Neural cell (in vitro differentiated cells): ENCODE data around the gene EDIL3. TPM values are rescaled to one million over a fixed set of nuclear protein-coding genes. Genes with fewer than 3 reads are reported as not detected.

Experiments used
- H2AFZ ChIP-seq: fragments of 200-600, 300-800 bp; sonication (generic), shearing (Covaris generic); 2 replicates; pipeline ENCODE4 v1.6.0; 2014; ENCODE audit warnings: low read depth, mild to moderate bottlenecking, antibody characterized with exemption, low read length, moderate library complexity
- H3F3A ChIP-seq: fragments of 200-600 bp; shearing (Covaris generic); 2 replicates; pipeline ENCODE4 v1.6.1; 2016; ENCODE audit warnings: mild to moderate bottlenecking, moderate library complexity, mixed read lengths, antibody characterized with exemption, low read length; ENCODE audit not compliant: insufficient read depth, poor library complexity, severe bottlenecking
- H3K27ac ChIP-seq: fragments of 200-600, 300-800 bp; sonication (generic), shearing (Covaris generic); 2 replicates; pipeline ENCODE4 v1.5.1; 2014; ENCODE audit warnings: mild to moderate bottlenecking, low read length, moderate library complexity
- H3K27me3 ChIP-seq: fragments of 300-800, 200-600 bp; sonication (generic), shearing (Covaris generic); 2 replicates; pipeline ENCODE4 v1.6.0; 2014; ENCODE audit warnings: mild to moderate bottlenecking, low read depth, low read length, moderate library complexity; ENCODE audit not compliant: insufficient read depth
- H3K36me3 ChIP-seq: fragments of 300-800, 200-600 bp; sonication (generic), shearing (Covaris generic); 2 replicates; pipeline ENCODE4 v1.5.1; 2014; ENCODE audit warnings: mild to moderate bottlenecking, antibody characterized with exemption, low read length, moderate library complexity; ENCODE audit not compliant: insufficient read depth
- H3K4me2 ChIP-seq: fragments of 300-800, 200-600 bp; sonication (generic), shearing (Covaris generic); 2 replicates; pipeline ENCODE4 v1.6.0; 2014; ENCODE audit warnings: mild to moderate bottlenecking, low read length
- H3K4me3 ChIP-seq: fragments of 300-800, 200-600 bp; sonication (generic), shearing (Covaris generic); 2 replicates; pipeline ENCODE4 v1.5.1; 2014; ENCODE audit warnings: mild to moderate bottlenecking, low read length, moderate library complexity
- H3K79me2 ChIP-seq: fragments of 200-600 bp; shearing (Covaris generic); replicated peaks from 2 replicates; pipeline ENCODE4 v1.6.0; 2014; ENCODE audit warnings: mild to moderate bottlenecking, low read length, moderate library complexity; ENCODE audit not compliant: insufficient read depth
- H3K9ac ChIP-seq: fragments of 300-800, 200-600 bp; sonication (generic), shearing (Covaris generic); 2 replicates; pipeline ENCODE4 v1.6.1; 2016; ENCODE audit warnings: mild to moderate bottlenecking, low read length, mixed read lengths
- H3K9me2 ChIP-seq: fragments of 200-600 bp; shearing (Covaris generic); 2 replicates; pipeline ENCODE4 v1.6.1; 2016; ENCODE audit warnings: mild to moderate bottlenecking, low read length, mixed read lengths; ENCODE audit not compliant: insufficient read depth
- H3K9me3 ChIP-seq: fragments of 200-600, 300-800 bp; sonication (generic), shearing (Covaris generic); 2 replicates; pipeline ENCODE4 v1.6.1; 2016; ENCODE audit warnings: mild to moderate bottlenecking, mixed run types, low read length, moderate library complexity, mixed read lengths
- H4K20me1 ChIP-seq: fragments of 200-600 bp; shearing (Covaris generic); 2 replicates; pipeline ENCODE4 v1.6.1; 2016; ENCODE audit warnings: mild to moderate bottlenecking, mixed run types; ENCODE audit not compliant: insufficient read depth
- CTCF ChIP-seq: fragments of 450-650 bp; IDR thresholded peaks from 2 replicates; pipeline ENCODE4 v1.5.1; 2014; ENCODE audit warnings: antibody characterized with exemption, mild to moderate bottlenecking, moderate library complexity; ENCODE audit not compliant: poor library complexity, severe bottlenecking
- EP300 ChIP-seq: fragments of 450-650 bp; conservative IDR thresholded peaks from 2 replicates; pipeline ENCODE4 v1.6.1; 2014; ENCODE audit warnings: antibody characterized with exemption, mild to moderate bottlenecking, moderate library complexity; ENCODE audit not compliant: poor library complexity, severe bottlenecking
- EZH2 ChIP-seq: fragments of 200-600, 300-800 bp; shearing (Covaris generic), sonication (generic); IDR thresholded peaks from 2 replicates; pipeline ENCODE4 v1.6.1; 2014; ENCODE audit warnings: antibody characterized with exemption, low read length, borderline replicate concordance, mild to moderate bottlenecking; ENCODE audit not compliant: insufficient read depth, poor library complexity, severe bottlenecking
- MXI1 ChIP-seq: fragments of 450-650 bp; conservative IDR thresholded peaks from 2 replicates; pipeline ENCODE4 v1.6.1; 2014; ENCODE audit warnings: antibody characterized with exemption, mild to moderate bottlenecking; ENCODE audit not compliant: poor library complexity, severe bottlenecking
- POLR2AphosphoS5 ChIP-seq: IDR thresholded peaks from 2 replicates; pipeline ENCODE4 v1.6.1; 2012
- RAD21 ChIP-seq: fragments of 450-650 bp; conservative IDR thresholded peaks from 2 replicates; pipeline ENCODE4 v1.6.1; 2014; ENCODE audit warnings: antibody characterized with exemption, mild to moderate bottlenecking, moderate library complexity
- SMC3 ChIP-seq: fragments of 450-650 bp; conservative IDR thresholded peaks from 2 replicates; pipeline ENCODE4 v1.6.1; 2014; ENCODE audit warnings: antibody characterized with exemption, mild to moderate bottlenecking, moderate library complexity; ENCODE audit not compliant: poor library complexity
- TAF1 ChIP-seq: IDR thresholded peaks from 2 replicates; pipeline ENCODE4 v1.6.1; 2012; ENCODE audit warnings: low read depth
- polyA plus RNA-seq: library from polyadenylated mRNA; depleted of rRNA; stranded (reverse); fragments of >200 nt; gene quantifications from 2 replicates; pipeline ENCODE4 v1.2.3, GENCODE V29; 2014
- TF ChIP-seq, protein P1 (sequence below): IDR thresholded peaks from 2 replicates; pipeline ENCODE4 v1.6.1; 2012; ENCODE audit warnings: borderline replicate concordance

The EDIL3 gene
- polyA plus RNA-seq, 1 donor from 2014 or later = 6.1 TPM

- H3K27ac ChIP-seq = no peak overlapping the region
- H3K27me3 ChIP-seq = no peaks in the 10 kb centered on the region
- H2AFZ ChIP-seq = no peak overlapping the region
- TF ChIP-seq CTCF (no peak), MXI1 (no peak), SMC3 (no peak), RAD21 (no peak)
- no peaks in the 10 kb centered on the region for H3K9me3 ChIP-seq
- H3K4me2 ChIP-seq = no peak overlapping the region
- no peaks in the 10 kb centered on the region for H4K20me1 ChIP-seq
- no peaks in the 10 kb centered on the region for H3K9me2 ChIP-seq
- H3K9ac ChIP-seq = no peak overlapping the region
- no peaks in the 10 kb centered on the region for H3K79me2 ChIP-seq
- no peaks in the 10 kb centered on the region for H3F3A ChIP-seq
- no peaks in the 10 kb centered on the region for H3K36me3 ChIP-seq
- H3K4me3 ChIP-seq = no peak overlapping the region
These were observed 40.7 kb upstream of the EDIL3 start for GRCh38 chr5:84425365-84425881.

DNA sequence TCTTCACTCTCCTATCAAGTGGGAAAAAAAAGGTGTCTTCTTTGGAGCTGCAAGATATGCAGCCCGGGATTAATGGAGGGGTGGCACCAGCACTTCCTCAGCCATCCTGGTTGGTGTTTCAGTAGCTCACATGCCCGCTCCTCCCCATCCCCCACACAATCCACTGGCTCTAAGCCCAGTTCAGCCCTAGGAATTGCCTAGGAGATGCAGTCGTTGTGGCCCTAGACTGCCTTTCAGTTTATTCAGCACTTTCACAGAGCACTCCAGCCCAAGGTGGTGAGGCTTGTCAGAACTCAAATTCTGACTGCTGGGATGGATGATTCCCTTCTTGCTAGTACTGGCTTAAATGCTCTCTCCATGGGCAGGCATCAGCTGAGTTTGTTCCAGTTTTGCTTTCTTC lies 35.1 kb upstream of the EDIL3 start:
- no peak for TF ChIP-seq EP300
- TF ChIP-seq MXI1 = no peak
- TF ChIP-seq, protein P1, sequence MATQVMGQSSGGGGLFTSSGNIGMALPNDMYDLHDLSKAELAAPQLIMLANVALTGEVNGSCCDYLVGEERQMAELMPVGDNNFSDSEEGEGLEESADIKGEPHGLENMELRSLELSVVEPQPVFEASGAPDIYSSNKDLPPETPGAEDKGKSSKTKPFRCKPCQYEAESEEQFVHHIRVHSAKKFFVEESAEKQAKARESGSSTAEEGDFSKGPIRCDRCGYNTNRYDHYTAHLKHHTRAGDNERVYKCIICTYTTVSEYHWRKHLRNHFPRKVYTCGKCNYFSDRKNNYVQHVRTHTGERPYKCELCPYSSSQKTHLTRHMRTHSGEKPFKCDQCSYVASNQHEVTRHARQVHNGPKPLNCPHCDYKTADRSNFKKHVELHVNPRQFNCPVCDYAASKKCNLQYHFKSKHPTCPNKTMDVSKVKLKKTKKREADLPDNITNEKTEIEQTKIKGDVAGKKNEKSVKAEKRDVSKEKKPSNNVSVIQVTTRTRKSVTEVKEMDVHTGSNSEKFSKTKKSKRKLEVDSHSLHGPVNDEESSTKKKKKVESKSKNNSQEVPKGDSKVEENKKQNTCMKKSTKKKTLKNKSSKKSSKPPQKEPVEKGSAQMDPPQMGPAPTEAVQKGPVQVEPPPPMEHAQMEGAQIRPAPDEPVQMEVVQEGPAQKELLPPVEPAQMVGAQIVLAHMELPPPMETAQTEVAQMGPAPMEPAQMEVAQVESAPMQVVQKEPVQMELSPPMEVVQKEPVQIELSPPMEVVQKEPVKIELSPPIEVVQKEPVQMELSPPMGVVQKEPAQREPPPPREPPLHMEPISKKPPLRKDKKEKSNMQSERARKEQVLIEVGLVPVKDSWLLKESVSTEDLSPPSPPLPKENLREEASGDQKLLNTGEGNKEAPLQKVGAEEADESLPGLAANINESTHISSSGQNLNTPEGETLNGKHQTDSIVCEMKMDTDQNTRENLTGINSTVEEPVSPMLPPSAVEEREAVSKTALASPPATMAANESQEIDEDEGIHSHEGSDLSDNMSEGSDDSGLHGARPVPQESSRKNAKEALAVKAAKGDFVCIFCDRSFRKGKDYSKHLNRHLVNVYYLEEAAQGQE = no peak
- TF ChIP-seq CTCF = no peak
- TF ChIP-seq TAF1 = no peak
- no peak for TF ChIP-seq EZH2
- TF ChIP-seq RAD21 = no peak
- TF ChIP-seq POLR2AphosphoS5 = no peak
- no peak for TF ChIP-seq SMC3
- H2AFZ ChIP-seq = no peak overlapping the region

More for the DNA sequence above, 35.1 kb upstream of the EDIL3 start:
- no peaks in the 10 kb centered on the region for H3K9me3 ChIP-seq
- no peak overlapping the region for H3K4me2 ChIP-seq
- H3K4me3 ChIP-seq = no peak overlapping the region
- H3K27ac ChIP-seq = no peak overlapping the region
- no peaks in the 10 kb centered on the region for H3F3A ChIP-seq
- no peaks in the 10 kb centered on the region for H3K9me2 ChIP-seq
- no peaks in the 10 kb centered on the region for H3K79me2 ChIP-seq
- no peaks in the 10 kb centered on the region for H3K27me3 ChIP-seq
- no peak overlapping the region for H3K9ac ChIP-seq
- H4K20me1 ChIP-seq = no peaks in the 10 kb centered on the region
- H3K36me3 ChIP-seq = no peaks in the 10 kb centered on the region
